IMR-90 (cell line): ENCODE measurements around the gene GPN1. TPM values are rescaled to one million over a fixed set of nuclear protein-coding genes. Genes with fewer than 3 reads are reported as not detected.

Source experiments
- ATAC-seq: fragments of 200-7000 bp; cut with Tn5 transposase; 2 replicates; pipeline ENCODE4 v1.9.1; 2020; ENCODE audit warnings: low read depth, mild to moderate bottlenecking, moderate library complexity
- BruUV-seq: library from RNA; stranded (reverse); fragments of 400-500 nt; replicated peaks from 2 replicates; lab custom pipeline; 2021; lab: Mats Ljungman, UMichigan
- CTCF ChIA-PET: fragments of 300-600 bp; formaldehyde crosslinking; extraction: SDS; loops from one replicate; lab custom pipeline; 2021; ENCODE audit warnings: antibody characterized with exemption; lab: Yijun Ruan, JAX
- POLR2A ChIA-PET: fragments of 300-600 bp; sonication (Branson Sonifier 250); formaldehyde crosslinking; loops from one replicate; lab custom pipeline; 2022; ENCODE audit warnings: antibody characterized with exemption; ENCODE audit not compliant: unreplicated experiment; lab: Charles Lee
- DNase-seq: peaks from one replicate; pipeline ENCODE4 v3.0.0; 2013
- H2AFZ ChIP-seq: replicated peaks from 2 replicates; pipeline ENCODE3; 2013; ENCODE audit warnings: low read length, mild to moderate bottlenecking; ENCODE audit not compliant: poor library complexity
- H2AK5ac ChIP-seq: 2 replicates; pipeline ENCODE4 v1.6.1; 2013; ENCODE audit warnings: low read depth, low read length, inconsistent platforms
- H2AK9ac ChIP-seq: replicated peaks from 2 replicates; pipeline ENCODE3; 2013; ENCODE audit warnings: mild to moderate bottlenecking, low read depth, low read length, moderate library complexity; ENCODE audit not compliant: poor library complexity
- H2BK120ac ChIP-seq: 2 replicates; pipeline ENCODE4 v1.6.1; 2013; ENCODE audit warnings: low read depth, low read length, inconsistent platforms
- H2BK15ac ChIP-seq: 3 replicates; pipeline ENCODE4 v1.6.1; 2013; ENCODE audit warnings: low read depth, low read length, inconsistent platforms
- H2BK20ac ChIP-seq: 2 replicates; pipeline ENCODE4 v1.6.1; 2013; ENCODE audit warnings: low read depth, mild to moderate bottlenecking, inconsistent platforms, low read length, moderate library complexity
- H2BK5ac ChIP-seq: 2 replicates; pipeline ENCODE4 v1.6.1; 2013; ENCODE audit warnings: mild to moderate bottlenecking, low read depth, low read length, inconsistent platforms; ENCODE audit not compliant: poor library complexity, severe bottlenecking
- H3K14ac ChIP-seq: replicated peaks from 2 replicates; pipeline ENCODE4 v1.6.1; 2013; ENCODE audit warnings: low read depth, low read length, inconsistent platforms
- H3K18ac ChIP-seq: 2 replicates; pipeline ENCODE4 v1.6.1; 2013; ENCODE audit warnings: low read depth, low read length, control low read depth
- H3K23ac ChIP-seq: 2 replicates; pipeline ENCODE4 v1.6.1; 2013; ENCODE audit warnings: low read depth, low read length, inconsistent platforms
- H3K27ac ChIP-seq: 2 replicates; pipeline ENCODE4 v1.5.1; 2013; ENCODE audit warnings: mild to moderate bottlenecking, control low read depth, low read length; ENCODE audit not compliant: insufficient read depth
- H3K27me3 ChIP-seq: 2 replicates; pipeline ENCODE4 v1.6.1; 2013; ENCODE audit warnings: low read length; ENCODE audit not compliant: control insufficient read depth, insufficient read depth
- H3K36me3 ChIP-seq: 2 replicates; pipeline ENCODE4 v1.6.1; 2013; ENCODE audit warnings: low read length, mixed read lengths; ENCODE audit not compliant: control insufficient read depth, insufficient read depth
- H3K4ac ChIP-seq: 2 replicates; pipeline ENCODE4 v1.6.1; 2013; ENCODE audit warnings: low read depth, low read length, inconsistent platforms
- H3K4me1 ChIP-seq: 2 replicates; pipeline ENCODE4 v1.6.1; 2013; ENCODE audit warnings: low read length, mixed read lengths; ENCODE audit not compliant: control insufficient read depth, insufficient read depth
- H3K4me2 ChIP-seq: 2 replicates; pipeline ENCODE4 v1.6.1; 2013; ENCODE audit warnings: low read depth, mild to moderate bottlenecking, control low read depth, low read length, moderate library complexity
- H3K4me3 ChIP-seq: 2 replicates; pipeline ENCODE4 v1.5.1; 2013; ENCODE audit warnings: low read depth, mild to moderate bottlenecking, control low read depth, low read length, moderate library complexity; ENCODE audit not compliant: insufficient read depth
- H3K56ac ChIP-seq: 2 replicates; pipeline ENCODE4 v1.6.1; 2013; ENCODE audit warnings: low read length, inconsistent platforms; ENCODE audit not compliant: insufficient read depth; ENCODE audit errors: extremely low read depth
- H3K79me1 ChIP-seq, 2 experiments: 2 replicates each; pipeline ENCODE4 v1.6.1; 2013; ENCODE audit warnings: low read length in 2 of 2, inconsistent platforms in 1 of 2, low read depth in 1 of 2
- H3K9ac ChIP-seq: 2 replicates; pipeline ENCODE4 v1.6.1; 2013; ENCODE audit warnings: low read depth, low read length, control low read depth
- H3K9me1 ChIP-seq: 2 replicates; pipeline ENCODE4 v1.6.1; 2013; ENCODE audit warnings: low read length, inconsistent platforms; ENCODE audit not compliant: insufficient read depth
- H3K9me3 ChIP-seq: 2 replicates; pipeline ENCODE4 v1.6.1; 2013; ENCODE audit warnings: low read length; ENCODE audit not compliant: control insufficient read depth, insufficient read depth
- H4K20me1 ChIP-seq: 2 replicates; pipeline ENCODE4 v1.6.1; 2013; ENCODE audit warnings: low read length, inconsistent platforms; ENCODE audit not compliant: insufficient read depth
- H4K5ac ChIP-seq: 2 replicates; pipeline ENCODE4 v1.6.1; 2013; ENCODE audit warnings: mild to moderate bottlenecking, low read depth, low read length, control low read depth
- H4K8ac ChIP-seq, 2 experiments: 2 replicates each; pipeline ENCODE4 v1.6.1; 2013; ENCODE audit warnings: low read depth in 2 of 2, low read length in 2 of 2, control low read depth in 1 of 2, inconsistent platforms in 1 of 2
- H4K91ac ChIP-seq: 2 replicates; pipeline ENCODE4 v1.6.1; 2013; ENCODE audit warnings: low read depth, low read length, inconsistent platforms; ENCODE audit not compliant: insufficient read depth
- MAFK ChIP-seq: IDR thresholded peaks from 2 replicates; pipeline ENCODE4 v1.6.1; 2012; ENCODE audit warnings: low read depth, low read length, improper control_type of control experiment
- whole genome bisulfite sequencing, 2 experiments: methylation state at CpG; one replicate each; pipeline versions ENCODE4 v1.1.5 to v1.1.7; 2013; ENCODE audit warnings: missing lambda C conversion rate in 2 of 2; ENCODE audit not compliant: insufficient read length in 1 of 2; ENCODE audit errors: extremely low coverage in 2 of 2; 5-methylcytosine and 5-hydroxymethylcytosine counted together
- dilution Hi-C: fragments of 300-500 bp; cut with HindIII; formaldehyde crosslinking; loops from one replicate; pipeline ENCODE4 v1.14.3; 2018; ENCODE audit warnings: low sequenced_read_pairs; ENCODE audit not compliant: unreplicated experiment
- in situ Hi-C: fragments of 300-500 bp; cut with MboI; formaldehyde crosslinking; loops from 3 replicates; pipeline ENCODE4 v1.14.3; 2019; ENCODE audit warnings: low sequenced_read_pairs, inconsistent platforms, mixed read lengths
- intact Hi-C: fragments of 100-400 bp; cut with micrococcal nuclease; formaldehyde crosslinking; loops from 2 replicates; pipeline ENCODE4 v1.10.0; 2022
- polyA plus RNA-seq, 3 experiments: library from polyadenylated mRNA; depleted of rRNA; stranded (reverse); fragments of >200 nt; gene quantifications; 2 replicates each; pipeline ENCODE4 v1.2.3, GENCODE V29; 2012; ENCODE audit warnings: low replicate concordance in 1 of 3
- total RNA-seq: library from RNA; depleted of rRNA; stranded (reverse); fragments of >200 nt; gene quantifications from 2 replicates; pipeline ENCODE4 v1.2.3, GENCODE V29; 2012
- TF ChIP-seq, protein P1 (sequence below): fragments of 150-350 bp; IDR thresholded peaks from 2 replicates; pipeline ENCODE4 v1.6.1; 2016; ENCODE audit warnings: low read depth, mild to moderate bottlenecking, low read length, moderate library complexity, borderline replicate concordance

The GPN1 gene
- total and polyA plus RNA-seq, 2 of the 4 experiments (the other 2 are of a cell fraction) = 37.8 to 63.8 TPM

- Histone ChIP-seq H3K23ac (no peak overlapping the region), H4K8ac (no peak overlapping the region), H3K14ac (no peak overlapping the region), H2AK5ac (no peak overlapping the region), H3K4ac (no peak overlapping the region), H3K9me1 (peaks cover 6% of the 10 kb centered on the region; the same call in 1 of the 2 replicates), H3K27me3 (no peaks in the 10 kb centered on the region), H2AFZ (no peak overlapping the region), H3K9ac (no peak overlapping the region), H3K27ac (no peak overlapping the region), H2AK9ac (no peak overlapping the region), H3K4me2 (no peak overlapping the region), H3K79me1 (peaks cover 17 to 41% of the 10 kb centered on the region in 2 experiments), H4K91ac (no peak overlapping the region), H3K36me3 (peaks cover 19% of the 10 kb centered on the region), H2BK5ac (no peak overlapping the region), H2BK15ac (no peak overlapping the region), H3K9me3 (no peaks in the 10 kb centered on the region), H4K20me1 (no peaks in the 10 kb centered on the region), H3K4me1 (peaks cover 5% of the 10 kb centered on the region), H4K5ac (no peak overlapping the region), H3K4me3 (no peak overlapping the region), H3K56ac (no peak overlapping the region), H2BK20ac (no peak overlapping the region), H3K18ac (no peak overlapping the region), H2BK120ac (no peak overlapping the region)
- no peak for DNase-seq
- BruUV-seq = TSS peak; percentile 67
- no peak for ATAC-seq
- in situ Hi-C loops = no loop called here
- no CpG with 5 or more reads among the region's 1 CpG for WGBS, 2 experiments
- intact Hi-C loops = no loop called here
- TF ChIP-seq, protein P1, sequence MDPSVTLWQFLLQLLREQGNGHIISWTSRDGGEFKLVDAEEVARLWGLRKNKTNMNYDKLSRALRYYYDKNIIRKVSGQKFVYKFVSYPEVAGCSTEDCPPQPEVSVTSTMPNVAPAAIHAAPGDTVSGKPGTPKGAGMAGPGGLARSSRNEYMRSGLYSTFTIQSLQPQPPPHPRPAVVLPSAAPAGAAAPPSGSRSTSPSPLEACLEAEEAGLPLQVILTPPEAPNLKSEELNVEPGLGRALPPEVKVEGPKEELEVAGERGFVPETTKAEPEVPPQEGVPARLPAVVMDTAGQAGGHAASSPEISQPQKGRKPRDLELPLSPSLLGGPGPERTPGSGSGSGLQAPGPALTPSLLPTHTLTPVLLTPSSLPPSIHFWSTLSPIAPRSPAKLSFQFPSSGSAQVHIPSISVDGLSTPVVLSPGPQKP = no peak
- TF ChIP-seq MAFK = peak; percentile 96
- ChIA-PET CTCF (no interaction called here), POLR2A (no interaction called here)
- dilution Hi-C loops = no loop called here
Observed at GRCh38 chr2:27661371-27661770, 32.5 kb downstream of the GPN1 start.
